Stimulated activated CD4-positive, alpha-beta T cell treated with anti-CD3 and anti-CD28 coated beads, Interleukin-4, amount 100 ng/mL, for 24 hours (primary cell): ENCODE measurements around the gene CADPS.

ENCODE experiments used
- DNase-seq: peaks from one replicate; pipeline ENCODE4 v3.0.0-alpha.2; 2020

Gene CADPS

GRCh38 chr3:62481962-62482361 is 393.3 kb downstream of the CADPS start:
- DNase-seq = no peak

DNA sequence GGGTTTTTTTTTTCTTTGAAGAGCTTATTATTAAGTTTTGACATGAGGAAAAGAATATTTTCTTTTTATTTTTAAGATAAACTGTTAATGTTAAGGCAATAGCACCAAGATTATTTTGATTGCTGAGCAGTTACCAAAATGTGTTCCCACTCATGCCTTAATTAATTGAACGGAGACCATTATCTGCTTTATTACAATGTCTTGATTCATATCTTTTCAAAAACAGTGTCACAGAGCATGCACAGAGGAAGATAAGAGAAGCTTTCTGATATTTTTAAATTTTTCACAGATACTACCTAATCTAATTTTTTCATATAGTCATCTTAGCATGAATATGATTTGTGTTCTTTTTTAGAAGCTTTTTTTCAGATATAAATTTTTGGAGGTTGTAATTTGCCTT is 395.2 kb downstream of the CADPS start:
- no peak for DNase-seq

- no peak for DNase-seq
Observed at GRCh38 chr3:62479326-62479725, 395.9 kb downstream of the CADPS start.

DNA sequence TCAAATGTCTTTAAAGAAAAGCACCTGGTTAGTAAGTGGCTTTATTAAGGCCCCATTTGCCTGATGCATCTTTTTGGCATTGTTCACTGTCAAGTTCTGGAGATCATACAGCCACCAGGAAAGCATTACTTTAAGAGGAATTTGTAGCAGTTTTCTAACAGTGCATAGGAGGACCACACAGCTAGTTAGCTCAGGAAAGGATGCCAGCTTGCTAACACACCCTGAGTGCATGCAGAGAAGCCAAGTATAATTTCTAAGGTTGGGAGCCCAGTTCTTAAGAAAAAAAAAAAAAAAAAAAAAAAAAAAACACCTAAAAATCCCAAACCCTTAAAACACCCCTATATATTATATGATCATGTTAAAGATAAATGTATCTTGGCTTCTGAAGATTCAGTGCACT is 399.9 kb downstream of the CADPS start:
- DNase-seq = no peak

- DNase-seq = no peak
Observed at GRCh38 chr3:62467966-62468722, 407.1 kb downstream of the CADPS start.

DNA sequence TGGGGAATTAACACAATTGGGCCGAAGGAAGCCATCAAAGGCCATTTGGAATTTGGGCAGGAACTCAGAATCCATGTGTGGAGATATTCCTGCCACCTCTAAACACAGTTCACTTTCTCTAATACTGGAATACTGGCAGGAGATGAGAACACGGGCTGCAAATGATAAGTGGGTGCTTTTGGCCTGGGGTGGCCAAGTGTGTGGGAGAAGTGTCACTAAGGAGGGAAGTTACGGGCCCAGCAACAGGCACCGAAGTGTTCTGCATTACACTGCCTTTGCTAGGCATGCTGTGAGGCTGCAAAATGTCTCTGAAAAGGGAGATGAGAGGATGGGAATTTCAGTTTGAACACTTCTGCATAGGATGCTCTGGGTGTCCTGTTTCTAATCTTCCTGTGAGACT is 412.4 kb downstream of the CADPS start:
- DNase-seq = no peak

GRCh38 chr3:62462104-62462762 is 413.0 kb downstream of the CADPS start:
- no peak for DNase-seq

- DNase-seq = no peak
Observed at GRCh38 chr3:62454916-62455315, 420.3 kb downstream of the CADPS start.

GRCh38 chr3:62453448-62453847 is 421.8 kb downstream of the CADPS start:
- no peak for DNase-seq

- DNase-seq = no peak
Observed at GRCh38 chr3:62451211-62451887, 423.9 kb downstream of the CADPS start.

GRCh38 chr3:62446337-62446940 is 428.8 kb downstream of the CADPS start:
- no peak for DNase-seq

DNA sequence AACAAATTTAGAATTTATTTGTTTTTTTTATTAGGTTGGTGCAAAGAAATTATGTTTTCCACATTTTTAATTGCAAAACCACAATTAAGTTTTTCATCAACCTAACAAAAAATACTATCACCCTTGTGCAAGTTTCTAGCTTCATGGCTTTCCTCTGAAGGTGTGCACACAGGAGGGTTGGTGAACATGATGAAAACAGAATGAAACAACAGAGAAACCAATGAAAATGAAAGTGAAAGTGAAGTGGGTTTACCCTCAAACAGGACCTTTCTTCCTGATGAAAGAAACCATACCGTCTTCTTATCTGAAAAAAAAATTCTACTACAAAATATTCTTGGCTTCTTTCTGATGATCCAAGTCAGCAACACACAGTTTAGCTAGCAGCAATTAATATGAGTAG is 429.9 kb downstream of the CADPS start:
- DNase-seq = no peak

GRCh38 chr3:62439978-62440377 is 435.2 kb downstream of the CADPS start:
- DNase-seq = no peak

- no peak for DNase-seq
Observed at GRCh38 chr3:62439176-62439813, 435.9 kb downstream of the CADPS start.

GRCh38 chr3:62436785-62437184 is 438.4 kb downstream of the CADPS start:
- DNase-seq = no peak

GRCh38 chr3:62433396-62433795 is 441.8 kb downstream of the CADPS start:
- no peak for DNase-seq

- DNase-seq = no peak
Observed at GRCh38 chr3:62421207-62421606, 454.0 kb downstream of the CADPS start.

DNA sequence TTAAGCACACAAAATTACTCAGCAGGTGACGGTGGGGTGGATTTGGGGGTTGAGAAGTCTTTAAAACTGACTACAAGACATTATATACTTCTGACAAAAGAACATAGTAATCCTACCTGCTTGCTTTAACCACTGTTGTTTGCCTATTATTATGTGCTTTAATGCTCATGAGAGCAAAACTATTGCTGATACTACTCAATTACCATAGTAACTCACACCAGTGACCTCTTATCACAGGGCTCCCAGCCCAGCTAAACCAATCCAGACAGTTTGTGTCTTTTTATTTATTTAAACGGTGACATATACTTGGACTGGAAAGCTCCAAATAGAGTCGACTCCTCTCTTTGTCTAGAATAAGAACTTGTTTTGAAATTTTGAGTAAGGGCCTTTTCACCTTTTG is 459.1 kb downstream of the CADPS start:
- no peak for DNase-seq

GRCh38 chr3:62415312-62415801 is 459.9 kb downstream of the CADPS start:
- DNase-seq = no peak

DNA sequence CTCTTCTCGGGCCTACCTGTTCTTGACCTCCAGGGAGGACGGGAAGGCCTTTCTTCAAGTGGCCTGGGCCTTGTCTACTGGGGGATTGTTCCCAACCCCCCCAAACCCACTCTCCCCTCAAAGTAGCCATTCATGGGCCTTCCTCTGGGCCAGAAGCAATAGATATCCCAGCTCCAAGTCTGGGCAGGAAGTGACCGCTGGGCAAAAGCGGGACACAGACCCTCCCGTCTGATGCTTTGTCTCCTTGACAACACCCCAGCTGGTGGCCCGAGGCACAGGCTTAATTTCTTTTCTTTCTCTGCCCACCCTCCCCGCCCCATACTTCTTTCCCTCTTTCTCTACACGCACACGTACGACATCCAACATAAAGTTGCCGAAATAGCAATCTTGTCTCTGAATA is 460.4 kb downstream of the CADPS start:
- DNase-seq = no peak

DNA sequence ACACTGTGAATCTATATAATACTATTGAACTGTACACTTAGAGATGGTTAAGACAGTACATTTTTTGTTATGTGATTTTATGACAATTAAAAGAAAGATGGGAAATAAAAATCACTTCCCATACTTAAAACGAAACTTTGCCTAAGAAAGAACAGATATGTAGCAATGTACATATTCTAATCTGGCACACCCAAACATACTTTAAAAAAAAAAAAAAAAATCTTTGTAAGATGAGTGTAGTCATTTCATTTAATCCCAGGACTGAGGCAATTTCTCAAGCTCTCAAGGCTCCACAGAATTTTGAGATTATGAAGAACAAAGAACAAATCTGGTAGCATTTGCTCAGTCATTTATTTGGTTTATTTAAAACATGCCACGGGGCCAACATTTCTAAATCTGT is 461.5 kb downstream of the CADPS start:
- DNase-seq = no peak

GRCh38 chr3:62406945-62407344 is 468.3 kb downstream of the CADPS start:
- no peak for DNase-seq

- DNase-seq = no peak
Observed at GRCh38 chr3:62405566-62405965, 469.6 kb downstream of the CADPS start.
